K562 (cell line): ENCODE data around the gene SND1. TPM values are rescaled to one million over a fixed set of nuclear protein-coding genes. Genes with fewer than 3 reads are reported as not detected.

Experiments used
- ARID3A ChIP-seq: IDR thresholded peaks from 2 replicates; pipeline ENCODE4 v1.6.1; 2012; ENCODE audit warnings: low read depth, low read length, improper control_type of control experiment, borderline replicate concordance
- ATF7 ChIP-seq: fragments of 450-650 bp; IDR thresholded peaks from 2 replicates; pipeline ENCODE4 v1.7.1; 2014; ENCODE audit warnings: mild to moderate bottlenecking, moderate library complexity
- BACH1 ChIP-seq: fragments of 200-800 bp; sonication (Bioruptor generic); IDR thresholded peaks from 2 replicates; pipeline ENCODE4 v1.6.1; 2016; ENCODE audit warnings: missing genetic modification characterization, missing compliant biosample characterization
- CC2D1A ChIP-seq: fragments of 450-650 bp; IDR thresholded peaks from 2 replicates; pipeline ENCODE4 v1.6.1; 2017; ENCODE audit warnings: mild to moderate bottlenecking
- CHAMP1 ChIP-seq: fragments of 450-650 bp; IDR thresholded peaks from 2 replicates; pipeline ENCODE4 v1.6.1; 2016; ENCODE audit warnings: mild to moderate bottlenecking
- ETV5 ChIP-seq: sonication (generic); formaldehyde crosslinking; IDR thresholded peaks from 2 replicates; pipeline ENCODE4 v1.4.0; 2020; ENCODE audit warnings: low read depth, mild to moderate bottlenecking, missing genetic modification reagents
- FOXM1 ChIP-seq, 2 experiments: fragments of 450-650 bp in 1 of 2; sonication (generic) in 1 of 2; formaldehyde crosslinking in 1 of 2; IDR thresholded peaks; 2 replicates each; pipeline versions ENCODE4 v1.6.1 to v1.9.0; 2017 to 2022; ENCODE audit warnings: low read depth in 2 of 2, mild to moderate bottlenecking in 2 of 2, missing genetic modification reagents in 1 of 2, moderate library complexity in 1 of 2
- GMEB1 ChIP-seq: fragments of 250-450 bp; sonication (Bioruptor Pico); IDR thresholded peaks from 2 replicates; pipeline ENCODE4 v1.4.0; 2020; ENCODE audit warnings: mild to moderate bottlenecking
- HDAC1 ChIP-seq, 2 experiments: fragments of 450-650 bp; IDR thresholded peaks; 2 replicates each; pipeline ENCODE4 v1.6.1; 2016 to 2017; ENCODE audit warnings: inconsistent platforms in 1 of 2, mild to moderate bottlenecking in 1 of 2, moderate library complexity in 1 of 2
- HDAC2 ChIP-seq: fragments of 450-650 bp; IDR thresholded peaks from 2 replicates; pipeline ENCODE4 v1.6.1; 2016; ENCODE audit warnings: mild to moderate bottlenecking
- MYBL2 ChIP-seq, 2 experiments: fragments of 450-650 bp in 1 of 2; sonication (generic) in 1 of 2; formaldehyde crosslinking in 1 of 2; IDR thresholded peaks; 2 replicates each; pipeline versions ENCODE4 v1.6.1 to v1.8.1; 2017 to 2022; ENCODE audit warnings: borderline replicate concordance in 1 of 2, inconsistent platforms in 1 of 2, low read depth in 1 of 2, mild to moderate bottlenecking in 1 of 2, missing genetic modification reagents in 1 of 2, moderate library complexity in 1 of 2
- NR2C2 ChIP-seq, 2 experiments: fragments of 200-800 bp in 1 of 2; sonication (Bioruptor generic) in 1 of 2; sonication (generic) in 1 of 2; formaldehyde crosslinking in 1 of 2; IDR thresholded peaks; 2 replicates each; pipeline versions ENCODE4 v1.6.1 to v1.8.0; 2016 to 2022; ENCODE audit warnings: mild to moderate bottlenecking in 1 of 2, missing compliant biosample characterization in 1 of 2, missing genetic modification characterization in 1 of 2, missing genetic modification reagents in 1 of 2
- RBM22 ChIP-seq: fragments of 200-400 bp; formaldehyde crosslinking; IDR thresholded peaks from 2 replicates; pipeline ENCODE4 v1.6.1; 2018; ENCODE audit warnings: low read length, low read depth; ENCODE audit not compliant: poor library complexity, severe bottlenecking
- SMARCB1 ChIP-seq: IDR thresholded peaks from 2 replicates; pipeline ENCODE4 v1.6.1; 2011; ENCODE audit warnings: improper control_type of control experiment, low read depth; ENCODE audit not compliant: insufficient read length
- SMARCE1 ChIP-seq: fragments of 450-650 bp; IDR thresholded peaks from 2 replicates; pipeline ENCODE4 v1.7.1; 2016; ENCODE audit warnings: mild to moderate bottlenecking
- TBP ChIP-seq: optimal IDR thresholded peaks from 2 replicates; pipeline ENCODE3; 2011; ENCODE audit warnings: low read depth, low read length, improper control_type of control experiment
- THAP7 ChIP-seq: fragments of 250-450 bp; sonication (Bioruptor Pico); IDR thresholded peaks from 2 replicates; pipeline ENCODE4 v1.5.0; 2021
- ZNF12 ChIP-seq: sonication (generic); formaldehyde crosslinking; IDR thresholded peaks from 2 replicates; pipeline ENCODE4 v1.4.0; 2020; ENCODE audit warnings: mild to moderate bottlenecking, missing genetic modification reagents
- ZNF436 ChIP-seq: fragments of 250-450, 450-650 bp; sonication (Bioruptor Pico); formaldehyde crosslinking; IDR thresholded peaks from 2 replicates; pipeline ENCODE4 v1.7.0; 2020; ENCODE audit warnings: mild to moderate bottlenecking
- ZNF79 ChIP-seq: fragments of 250-450 bp; sonication (Bioruptor Pico); IDR thresholded peaks from 2 replicates; pipeline ENCODE4 v1.4.0; 2020; ENCODE audit warnings: low read depth, mild to moderate bottlenecking, moderate library complexity
- ZZZ3 ChIP-seq: fragments of 450-650 bp; IDR thresholded peaks from 2 replicates; pipeline ENCODE4 v1.6.1; 2016; ENCODE audit warnings: antibody characterized with exemption, mild to moderate bottlenecking, moderate library complexity
- polyA plus RNA-seq, 8 experiments: library from polyadenylated mRNA; depleted of rRNA in 4 of 8; stranded (reverse) in 5 of 8; unstranded in 3 of 8; fragments of >200 nt; fragmentation: Nextera tagmentation in 2 of 8; fragmentation: Illumina TruSeq in 1 of 8; extraction: Ambion mirVana in 2 of 8; extraction: Trizol in 1 of 8; gene quantifications; 2 replicates each; pipeline versions ENCODE4 v1.2.1 to v1.2.3, GENCODE V29; 2011 to 2014; ENCODE audit warnings: inconsistent platforms in 1 of 8, missing spikeins in 1 of 8
- total RNA-seq, 7 experiments: library from RNA; depleted of rRNA in 6 of 7; stranded (reverse); fragments of >200 nt in 6 of 7; fragmentation: Illumina TruSeq in 2 of 7; extraction: Trizol in 2 of 7; gene quantifications; 2 replicates each; pipeline versions ENCODE4 v1.2.1 to v1.2.3, GENCODE V29; 2011 to 2021; ENCODE audit warnings: low replicate concordance in 1 of 7

SND1 gene
- total and polyA plus RNA-seq, 9 of the 15 experiments (the other 6 are each of a cell fraction or from before 2014, with no cell fraction given) = 46.5 to 307 (median 191) TPM

- TF ChIP-seq CHAMP1 = peak; percentile 75; the same call in 1 of the 2 replicates
- peak; percentile 73 for TF ChIP-seq ETV5 (CRISPR knock-in tag)
- TF ChIP-seq HDAC1 (IDR thresholded peaks at IDR 0.05) = peak in 1 of 2 experiments; percentile 71; a peak in 1 of 4 replicates
- no peak for TF ChIP-seq THAP7 (CRISPR knock-in tag)
- peak; percentile 45; the same call in 1 of the 2 replicates for TF ChIP-seq MYBL2 (IDR thresholded peaks at IDR 0.05; ENCODE audit: low read depth)
- no peak for TF ChIP-seq MYBL2 (CRISPR knock-in tag; IDR thresholded peaks at IDR 0.05; ENCODE audit: borderline replicate concordance)
- peak; percentile 95 for TF ChIP-seq HDAC2
- peak; percentile 93 for TF ChIP-seq ATF7
- no peak for TF ChIP-seq ZNF436 (CRISPR knock-in tag)
- TF ChIP-seq FOXM1 (IDR thresholded peaks at IDR 0.05; ENCODE audit: low read depth) = peak; percentile 66
- TF ChIP-seq FOXM1 (CRISPR knock-in tag; IDR thresholded peaks at IDR 0.05; ENCODE audit: low read depth) = no peak
- no peak for TF ChIP-seq ZZZ3
- no peak for TF ChIP-seq NR2C2 (CRISPR knock-in tag; IDR thresholded peaks at IDR 0.05)
- TF ChIP-seq NR2C2 (tag; IDR thresholded peaks at IDR 0.05) = 0 out of 2 replicates have a peak, but pooled peaks have one; percentile 17
- no peak for TF ChIP-seq ZNF12
- TF ChIP-seq SMARCB1 = no peak
- TF ChIP-seq CC2D1A = peak; percentile 57; the same call in 1 of the 2 replicates
- TF ChIP-seq BACH1 = no peak
- TF ChIP-seq SMARCE1 = peak; percentile 86
- TF ChIP-seq ARID3A = peak; percentile 61; the same call in 1 of the 2 replicates
- TF ChIP-seq TBP = no peak
- no peak for TF ChIP-seq ZNF79 (CRISPR knock-in tag)
- TF ChIP-seq RBM22 = no peak
- TF ChIP-seq GMEB1 (CRISPR knock-in tag) = no peak
These were observed 171.0 kb downstream of the SND1 start (continued) for GRCh38 chr7:127822822-127823508.
